PFSK-1 (cell line): ENCODE results near the gene CCL11. TPM values are rescaled to one million over a fixed set of nuclear protein-coding genes. Genes with fewer than 3 reads are reported as not detected.

Experiments used
- FOXP2 ChIP-seq: optimal IDR thresholded peaks from 2 replicates; pipeline ENCODE3; 2011; ENCODE audit warnings: borderline replicate concordance, control low read depth, inconsistent platforms; ENCODE audit not compliant: insufficient read depth; ENCODE audit errors: extremely low read length, extremely low read depth
- POLR2AphosphoS5 ChIP-seq: IDR thresholded peaks from 2 replicates; pipeline ENCODE4 v1.6.1; 2012; ENCODE audit warnings: low read depth, mild to moderate bottlenecking, control low read depth, low read length, moderate library complexity
- SIN3A ChIP-seq: IDR thresholded peaks from 2 replicates; pipeline ENCODE4 v1.6.1; 2012; ENCODE audit warnings: mild to moderate bottlenecking, low read length, moderate library complexity, borderline replicate concordance; ENCODE audit not compliant: insufficient read depth
- TAF1 ChIP-seq: IDR thresholded peaks from 2 replicates; pipeline ENCODE4 v1.6.1; 2012; ENCODE audit warnings: low read length, control low read depth, borderline replicate concordance; ENCODE audit not compliant: insufficient read depth
- polyA plus RNA-seq: library from polyadenylated mRNA; unstranded; fragments of >200 nt; gene quantifications from one replicate; pipeline ENCODE4 v1.2.1, GENCODE V29; 2012; ENCODE audit warnings: low read depth, missing spikeins; ENCODE audit not compliant: insufficient read length
- TF ChIP-seq, protein P1 (sequence below), 2 experiments: IDR thresholded peaks; 2 replicates each; pipeline versions ENCODE4 v1.6.1 to v1.8.0; 2011 to 2012; ENCODE audit warnings: low read depth in 2 of 2, low read length in 2 of 2, control low read depth in 1 of 2, inconsistent platforms in 1 of 2, mild to moderate bottlenecking in 1 of 2, moderate library complexity in 1 of 2; ENCODE audit not compliant: insufficient read depth in 1 of 2

Gene CCL11
- not detected for polyA plus RNA-seq

DNA sequence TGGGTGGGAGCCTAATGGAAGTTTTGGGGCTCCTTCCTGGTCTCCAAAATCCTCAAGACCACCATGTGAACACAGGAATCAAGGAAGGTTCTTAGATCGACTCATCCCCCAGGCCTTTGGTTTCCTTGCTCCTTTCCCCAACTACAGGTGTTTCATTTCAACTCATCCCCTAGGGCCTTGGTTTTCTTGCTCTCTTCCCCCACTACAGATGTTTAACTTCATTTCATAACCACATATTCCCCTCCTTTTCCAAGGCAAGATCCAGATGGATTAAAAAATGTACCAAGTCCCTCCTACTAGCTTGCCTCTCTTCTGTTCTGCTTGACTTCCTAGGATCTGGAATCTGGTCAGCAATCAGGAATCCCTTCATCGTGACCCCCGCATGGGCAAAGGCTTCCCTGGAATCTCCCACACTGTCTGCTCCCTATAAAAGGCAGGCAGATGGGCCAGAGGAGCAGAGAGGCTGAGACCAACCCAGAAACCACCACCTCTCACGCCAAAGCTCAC, at the start of gene CCL11:
Gene CCL11 (plus strand): TSS at position 457 of the 507 bp plus-strand sequence. CDS start 67 bp downstream, outside the sequence.
- TF ChIP-seq POLR2AphosphoS5 (no peak), SIN3A (no peak), FOXP2 (no peak)

DNA sequence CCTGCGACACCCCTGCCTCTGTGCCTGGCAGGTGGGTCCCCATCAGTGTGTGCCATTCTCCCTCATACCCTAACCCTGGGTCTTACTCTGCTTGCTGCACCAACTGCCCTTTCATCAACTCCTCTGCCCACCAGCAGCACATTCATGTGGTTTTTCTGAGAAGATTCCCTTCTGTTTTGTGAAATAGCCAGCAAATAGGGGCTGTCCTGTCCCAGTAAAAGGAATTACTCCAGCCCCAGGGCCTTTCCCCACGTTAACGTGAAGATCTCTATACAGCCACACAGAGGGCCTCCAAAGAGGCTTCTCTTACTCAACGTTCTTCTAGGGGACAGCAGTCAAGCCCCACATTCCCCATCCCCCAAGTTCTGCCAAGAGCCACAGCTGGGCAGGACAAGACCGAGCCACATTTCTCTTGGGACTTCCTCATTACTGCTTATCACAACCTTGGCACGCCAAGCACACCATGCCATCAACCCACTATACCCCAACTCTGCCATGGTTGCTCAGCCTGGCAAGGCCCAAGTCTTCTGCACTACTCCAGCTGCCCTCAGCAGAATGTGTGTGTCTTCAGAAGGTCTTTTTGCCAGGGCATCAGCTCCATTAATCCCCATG, 49.2 kb upstream of the CCL11 start:
- TF ChIP-seq, protein P1, sequence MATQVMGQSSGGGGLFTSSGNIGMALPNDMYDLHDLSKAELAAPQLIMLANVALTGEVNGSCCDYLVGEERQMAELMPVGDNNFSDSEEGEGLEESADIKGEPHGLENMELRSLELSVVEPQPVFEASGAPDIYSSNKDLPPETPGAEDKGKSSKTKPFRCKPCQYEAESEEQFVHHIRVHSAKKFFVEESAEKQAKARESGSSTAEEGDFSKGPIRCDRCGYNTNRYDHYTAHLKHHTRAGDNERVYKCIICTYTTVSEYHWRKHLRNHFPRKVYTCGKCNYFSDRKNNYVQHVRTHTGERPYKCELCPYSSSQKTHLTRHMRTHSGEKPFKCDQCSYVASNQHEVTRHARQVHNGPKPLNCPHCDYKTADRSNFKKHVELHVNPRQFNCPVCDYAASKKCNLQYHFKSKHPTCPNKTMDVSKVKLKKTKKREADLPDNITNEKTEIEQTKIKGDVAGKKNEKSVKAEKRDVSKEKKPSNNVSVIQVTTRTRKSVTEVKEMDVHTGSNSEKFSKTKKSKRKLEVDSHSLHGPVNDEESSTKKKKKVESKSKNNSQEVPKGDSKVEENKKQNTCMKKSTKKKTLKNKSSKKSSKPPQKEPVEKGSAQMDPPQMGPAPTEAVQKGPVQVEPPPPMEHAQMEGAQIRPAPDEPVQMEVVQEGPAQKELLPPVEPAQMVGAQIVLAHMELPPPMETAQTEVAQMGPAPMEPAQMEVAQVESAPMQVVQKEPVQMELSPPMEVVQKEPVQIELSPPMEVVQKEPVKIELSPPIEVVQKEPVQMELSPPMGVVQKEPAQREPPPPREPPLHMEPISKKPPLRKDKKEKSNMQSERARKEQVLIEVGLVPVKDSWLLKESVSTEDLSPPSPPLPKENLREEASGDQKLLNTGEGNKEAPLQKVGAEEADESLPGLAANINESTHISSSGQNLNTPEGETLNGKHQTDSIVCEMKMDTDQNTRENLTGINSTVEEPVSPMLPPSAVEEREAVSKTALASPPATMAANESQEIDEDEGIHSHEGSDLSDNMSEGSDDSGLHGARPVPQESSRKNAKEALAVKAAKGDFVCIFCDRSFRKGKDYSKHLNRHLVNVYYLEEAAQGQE (IDR thresholded peaks at IDR 0.05; ENCODE audit: insufficient read depth in 1 of 2, low read depth in 2 of 2, low read length in 2 of 2): no peak
- TF ChIP-seq TAF1 (no peak), SIN3A (no peak)

DNA sequence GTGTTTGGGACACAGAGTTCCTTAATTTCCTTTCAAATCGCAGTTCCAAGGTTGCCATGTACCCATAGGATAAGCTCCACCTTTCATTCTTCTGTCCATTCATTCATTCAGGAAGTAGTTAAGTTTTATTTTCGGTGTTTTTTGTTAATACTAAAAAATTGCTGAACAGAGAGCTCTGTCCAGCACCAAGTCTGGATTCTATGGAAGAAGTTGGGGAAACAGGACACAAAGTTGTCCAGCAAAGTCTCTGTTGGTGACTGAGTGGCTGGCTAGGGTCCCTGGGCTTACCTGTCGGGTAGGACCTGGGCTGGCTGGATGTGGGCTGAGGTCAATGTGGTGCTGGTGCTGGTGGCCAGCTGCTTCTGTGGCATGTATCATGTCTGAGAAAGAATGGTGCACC, 48.1 kb upstream of the CCL11 start:
- no peak for TF ChIP-seq SIN3A
- TF ChIP-seq, protein P1 (IDR thresholded peaks at IDR 0.05; ENCODE audit: insufficient read depth in 1 of 2, low read depth in 2 of 2, low read length in 2 of 2): peak; percentile 59 to 85
- no peak for TF ChIP-seq POLR2AphosphoS5

DNA sequence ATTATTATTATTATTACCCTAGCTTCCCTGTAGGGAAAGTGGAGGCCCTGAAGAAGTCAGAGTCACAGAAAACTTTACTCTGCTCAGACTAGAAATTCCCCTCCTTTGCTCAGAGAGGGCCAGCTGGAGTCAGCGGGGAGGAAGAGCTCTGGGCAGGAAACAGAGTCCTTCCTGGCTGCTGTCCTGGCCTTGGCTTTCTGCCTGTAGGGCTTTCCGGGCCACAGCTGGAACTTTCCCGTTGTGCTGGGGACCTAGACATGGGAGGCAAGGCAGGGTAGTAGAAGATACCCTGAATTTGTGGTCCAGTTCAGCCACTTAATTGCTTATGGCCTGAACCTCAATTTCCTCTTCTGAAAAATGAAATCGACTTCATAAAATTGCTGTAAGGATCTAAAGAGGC, 44.5 kb upstream of the CCL11 start:
- TF ChIP-seq SIN3A (peak; percentile 71; the same call in 1 of the 2 replicates), FOXP2 (peak; percentile 53), TAF1 (no peak), POLR2AphosphoS5 (no peak)
- TF ChIP-seq, protein P1 (IDR thresholded peaks at IDR 0.05; ENCODE audit: insufficient read depth in 1 of 2, low read depth in 2 of 2, low read length in 2 of 2): peak; percentile 48 to 65; a peak in 2 of 4 replicates

DNA sequence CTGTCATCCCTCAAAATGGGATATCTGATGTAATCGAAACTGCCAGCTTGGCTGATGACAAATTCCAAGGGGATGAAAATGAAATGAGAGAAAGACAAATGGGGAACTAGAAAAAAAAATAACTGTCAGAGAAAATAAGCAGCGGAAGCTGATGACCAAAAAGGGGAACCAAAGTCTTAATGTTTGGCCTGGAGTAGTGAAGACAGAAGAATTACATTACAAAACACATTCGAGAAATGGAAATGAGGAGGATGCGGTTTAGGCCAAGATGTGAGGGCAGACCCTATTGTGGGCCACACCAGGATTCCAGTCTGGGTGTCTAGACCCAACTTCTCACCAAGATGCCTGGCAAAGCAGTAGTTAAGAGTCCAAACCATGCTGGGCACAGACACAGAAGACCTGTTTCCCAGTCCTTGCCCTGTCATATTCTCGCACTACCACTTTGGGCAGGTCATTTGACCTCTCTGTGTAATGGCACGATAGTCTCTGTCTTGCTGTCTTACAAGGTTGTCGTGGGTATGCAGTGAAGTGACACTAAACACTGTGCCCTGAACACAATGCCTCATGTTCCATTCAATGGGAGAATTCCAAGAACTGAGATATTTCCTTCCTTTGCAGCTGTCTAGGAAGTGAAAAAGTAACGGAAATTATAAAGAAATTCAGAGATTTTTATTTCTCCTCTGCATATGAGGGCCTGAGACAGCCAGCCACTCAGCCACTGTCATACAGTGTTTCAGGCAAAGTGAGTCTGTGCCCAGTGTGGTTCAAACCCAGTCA, 42.8 kb upstream of the CCL11 start:
- no peak for TF ChIP-seq SIN3A
- no peak for TF ChIP-seq TAF1
- TF ChIP-seq FOXP2: no peak
- TF ChIP-seq POLR2AphosphoS5: no peak
- TF ChIP-seq, protein P1 (IDR thresholded peaks at IDR 0.05; ENCODE audit: insufficient read depth in 1 of 2, low read depth in 2 of 2, low read length in 2 of 2): no peak
